ENCODE results near the gene ARFGAP2. TPM values are rescaled to one million over a fixed set of nuclear protein-coding genes. Genes with fewer than 3 reads are reported as not detected.

ARFGAP2 gene
- total and polyA plus RNA-seq, 2 donors, result 60.6 to 64.8 TPM

- WGBS, result 99% methylated on average over 4 of the region's 4 CpGs
Observed at GRCh38 chr11:47148270-47148669, 28.4 kb downstream of the ARFGAP2 start.

DNA sequence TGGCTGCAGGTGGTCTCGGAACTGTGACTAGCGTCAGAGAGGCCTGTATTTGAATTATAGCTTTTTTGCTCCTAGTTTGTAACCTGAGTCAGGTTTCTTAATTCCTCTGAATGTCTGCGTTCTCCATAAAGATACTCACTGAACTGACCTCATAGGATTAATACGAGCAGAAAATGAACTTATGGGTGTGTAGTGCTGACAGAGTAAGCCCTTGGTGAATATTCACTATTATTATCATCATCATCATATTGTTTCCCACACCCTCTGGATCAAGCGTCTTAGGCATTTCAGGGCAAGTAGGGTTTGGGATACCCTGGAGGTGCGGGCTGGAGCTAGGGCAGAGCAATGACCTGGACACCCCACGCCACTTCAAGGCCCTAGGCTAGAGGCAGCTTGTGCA lies 29.0 kb downstream of the ARFGAP2 start:
- Histone ChIP-seq H3K9me3 (ENCODE audit: control insufficient read depth in 2 of 2, insufficient read depth in 1 of 2, low read length in 1 of 2) (no peaks in the 10 kb centered on the region), H3K4me3 (ENCODE audit: low read length in 2 of 2) (no peak overlapping the region), H3K36me3 (ENCODE audit: control insufficient read depth in 2 of 2, insufficient read depth in 2 of 2, low read length in 1 of 2) (peaks cover 0 to 9% of the 10 kb centered on the region in 2 donors), H3K4me1 (ENCODE audit: control insufficient read depth in 2 of 2, insufficient read depth in 2 of 2, low read length in 2 of 2) (peaks cover 0 to 13% of the 10 kb centered on the region in 2 donors), H3K27ac (ENCODE audit: low read depth in 1 of 2, low read length in 1 of 2) (no peak overlapping the region), H3K27me3 (ENCODE audit: control insufficient read depth in 2 of 2, insufficient read depth in 1 of 2, low read length in 1 of 2) (no peaks in the 10 kb centered on the region)
- DNase-seq (ENCODE audit: low read depth in 6 of 9, low spot score in 9 of 9), result no peak
- 97% methylated on average over 7 of the region's 7 CpGs for WGBS

More at GRCh38 chr11:47148270-47148669, 28.4 kb downstream of the ARFGAP2 start:
- Histone ChIP-seq H3K27me3 (ENCODE audit: control insufficient read depth in 2 of 2, insufficient read depth in 1 of 2, low read length in 1 of 2) (no peaks in the 10 kb centered on the region), H3K9me3 (ENCODE audit: control insufficient read depth in 2 of 2, insufficient read depth in 1 of 2, low read length in 1 of 2) (no peaks in the 10 kb centered on the region), H3K36me3 (ENCODE audit: control insufficient read depth in 2 of 2, insufficient read depth in 2 of 2, low read length in 1 of 2) (peaks cover 0 to 9% of the 10 kb centered on the region in 2 donors), H3K4me1 (ENCODE audit: control insufficient read depth in 2 of 2, insufficient read depth in 2 of 2, low read length in 2 of 2) (peaks cover 0 to 19% of the 10 kb centered on the region in 2 donors), H3K4me3 (ENCODE audit: low read length in 2 of 2) (no peak overlapping the region), H3K27ac (ENCODE audit: low read depth in 1 of 2, low read length in 1 of 2) (no peak overlapping the region)
- no peak for DNase-seq (ENCODE audit: low read depth in 6 of 9, low spot score in 9 of 9)

DNA sequence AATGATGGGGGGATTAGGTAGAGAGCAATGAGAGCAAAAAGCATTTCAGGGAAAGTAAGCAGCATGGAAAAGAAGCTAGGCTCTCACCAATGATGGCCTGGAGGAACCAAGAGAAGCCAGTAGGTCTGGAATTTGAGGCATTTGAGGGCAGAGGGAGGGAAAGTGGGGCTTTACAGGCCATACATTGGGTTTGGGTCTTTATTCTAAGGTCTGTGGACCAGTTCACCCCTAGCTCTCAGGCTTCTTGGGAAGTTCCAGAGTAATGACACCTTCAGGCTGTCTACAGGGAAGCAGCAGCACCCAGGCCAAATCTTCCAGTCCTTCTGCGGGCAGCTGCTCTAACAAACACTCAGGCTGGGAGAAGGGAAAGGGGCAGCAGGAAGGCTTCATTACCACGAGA lies 29.4 kb downstream of the ARFGAP2 start:
- Histone ChIP-seq H3K4me3 (ENCODE audit: low read length in 2 of 2) (no peak overlapping the region), H3K27me3 (ENCODE audit: control insufficient read depth in 2 of 2, insufficient read depth in 1 of 2, low read length in 1 of 2) (no peaks in the 10 kb centered on the region), H3K9me3 (ENCODE audit: control insufficient read depth in 2 of 2, insufficient read depth in 1 of 2, low read length in 1 of 2) (no peaks in the 10 kb centered on the region), H3K27ac (ENCODE audit: low read depth in 1 of 2, low read length in 1 of 2) (no peak overlapping the region), H3K36me3 (ENCODE audit: control insufficient read depth in 2 of 2, insufficient read depth in 2 of 2, low read length in 1 of 2) (peaks cover 0 to 9% of the 10 kb centered on the region in 2 donors), H3K4me1 (ENCODE audit: control insufficient read depth in 2 of 2, insufficient read depth in 2 of 2, low read length in 2 of 2) (peaks cover 0 to 9% of the 10 kb centered on the region in 2 donors)
- 94% methylated on average over 2 of the region's 2 CpGs for WGBS
- DNase-seq (ENCODE audit: low read depth in 6 of 9, low spot score in 9 of 9), result no peak

GRCh38 chr11:47144541-47144940 lies 32.1 kb downstream of the ARFGAP2 start:
- H3K27ac ChIP-seq (ENCODE audit: low read depth in 1 of 2, low read length in 1 of 2), result no peak overlapping the region
- H3K9me3 ChIP-seq (ENCODE audit: control insufficient read depth in 2 of 2, insufficient read depth in 1 of 2, low read length in 1 of 2), result no peaks in the 10 kb centered on the region
- WGBS, result 98% methylated on average over 3 of the region's 3 CpGs
- DNase-seq (ENCODE audit: low read depth in 6 of 9, low spot score in 9 of 9), result no peak
- H3K4me1 ChIP-seq (ENCODE audit: control insufficient read depth in 2 of 2, insufficient read depth in 2 of 2, low read length in 2 of 2), result peaks cover 0 to 12% of the 10 kb centered on the region in 2 donors
- H3K4me3 ChIP-seq (ENCODE audit: low read length in 2 of 2), result no peak overlapping the region
- peaks cover 0 to 14% of the 10 kb centered on the region in 2 donors for H3K36me3 ChIP-seq (ENCODE audit: control insufficient read depth in 2 of 2, insufficient read depth in 2 of 2, low read length in 1 of 2)
- H3K27me3 ChIP-seq (ENCODE audit: control insufficient read depth in 2 of 2, insufficient read depth in 1 of 2, low read length in 1 of 2), result no peaks in the 10 kb centered on the region

DNA sequence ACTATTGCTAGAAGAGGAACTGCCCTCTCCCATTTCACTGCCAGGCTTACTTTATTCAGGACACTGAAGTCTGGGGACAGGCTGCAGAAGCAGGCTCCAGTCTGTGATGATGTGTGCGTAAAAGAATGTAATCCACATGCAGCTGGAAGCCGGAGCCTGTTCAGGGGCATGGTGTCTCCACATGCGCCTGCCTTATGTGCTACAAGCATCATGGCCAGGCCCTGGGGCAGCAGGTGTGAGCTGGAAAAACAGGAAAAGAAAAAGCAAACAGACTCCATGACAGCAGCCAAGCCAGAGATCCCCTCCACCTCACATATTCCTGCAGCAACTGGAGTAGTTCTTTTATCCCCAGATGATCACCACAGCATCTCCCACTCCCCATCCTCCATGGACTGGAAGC lies 33.4 kb downstream of the ARFGAP2 start:
- H3K36me3 ChIP-seq (ENCODE audit: control insufficient read depth in 2 of 2, insufficient read depth in 2 of 2, low read length in 1 of 2), result peaks cover 0 to 16% of the 10 kb centered on the region in 2 donors
- WGBS, result 95% methylated on average over 3 of the region's 3 CpGs
- DNase-seq (ENCODE audit: low read depth in 6 of 9, low spot score in 9 of 9), result no peak

DNA sequence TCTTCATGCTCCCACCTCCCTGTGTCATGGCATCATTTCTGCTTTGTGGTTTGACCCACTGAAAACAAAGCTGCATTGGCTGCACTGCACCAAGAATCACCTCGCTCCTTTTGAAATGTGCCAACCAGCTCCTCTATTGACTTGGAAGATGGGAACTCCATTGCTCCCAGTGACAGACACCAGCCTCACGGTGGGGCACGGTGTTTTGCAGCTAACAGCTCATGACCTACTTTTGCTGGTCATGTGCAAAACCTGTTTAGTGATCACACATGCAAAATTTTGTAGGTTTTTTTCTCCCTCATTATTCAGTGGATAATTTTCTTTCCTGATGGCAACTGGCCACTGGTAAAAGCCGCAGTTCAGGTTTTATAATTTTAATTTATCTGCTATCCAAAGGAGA lies 36.8 kb downstream of the ARFGAP2 start:
- peak overlapping the region in 1 of 2 donors; percentile 14 for H3K27ac ChIP-seq (ENCODE audit: low read depth in 1 of 2, low read length in 1 of 2)
- no peaks in the 10 kb centered on the region for H3K27me3 ChIP-seq (ENCODE audit: control insufficient read depth in 2 of 2, insufficient read depth in 1 of 2, low read length in 1 of 2)
- DNase-seq (ENCODE audit: low read depth in 6 of 9, low spot score in 9 of 9), result peak in 1 of 9 donors; percentile 38
- H3K4me1 ChIP-seq (ENCODE audit: control insufficient read depth in 2 of 2, insufficient read depth in 2 of 2, low read length in 2 of 2), result peaks cover 0 to 21% of the 10 kb centered on the region in 2 donors
- H3K9me3 ChIP-seq (ENCODE audit: control insufficient read depth in 2 of 2, insufficient read depth in 1 of 2, low read length in 1 of 2), result no peaks in the 10 kb centered on the region
- WGBS, result 88% methylated on average over 4 of the region's 4 CpGs
- H3K36me3 ChIP-seq (ENCODE audit: control insufficient read depth in 2 of 2, insufficient read depth in 2 of 2, low read length in 1 of 2), result peaks cover 0 to 19% of the 10 kb centered on the region in 2 donors
- H3K4me3 ChIP-seq (ENCODE audit: low read length in 2 of 2), result no peak overlapping the region

More for the DNA sequence above, 33.4 kb downstream of the ARFGAP2 start:
- Histone ChIP-seq H3K4me3 (ENCODE audit: low read length in 2 of 2) (no peak overlapping the region), H3K4me1 (ENCODE audit: control insufficient read depth in 2 of 2, insufficient read depth in 2 of 2, low read length in 2 of 2) (peaks cover 0 to 13% of the 10 kb centered on the region in 2 donors), H3K27me3 (ENCODE audit: control insufficient read depth in 2 of 2, insufficient read depth in 1 of 2, low read length in 1 of 2) (no peaks in the 10 kb centered on the region), H3K9me3 (ENCODE audit: control insufficient read depth in 2 of 2, insufficient read depth in 1 of 2, low read length in 1 of 2) (no peaks in the 10 kb centered on the region), H3K27ac (ENCODE audit: low read depth in 1 of 2, low read length in 1 of 2) (no peak overlapping the region)

DNA sequence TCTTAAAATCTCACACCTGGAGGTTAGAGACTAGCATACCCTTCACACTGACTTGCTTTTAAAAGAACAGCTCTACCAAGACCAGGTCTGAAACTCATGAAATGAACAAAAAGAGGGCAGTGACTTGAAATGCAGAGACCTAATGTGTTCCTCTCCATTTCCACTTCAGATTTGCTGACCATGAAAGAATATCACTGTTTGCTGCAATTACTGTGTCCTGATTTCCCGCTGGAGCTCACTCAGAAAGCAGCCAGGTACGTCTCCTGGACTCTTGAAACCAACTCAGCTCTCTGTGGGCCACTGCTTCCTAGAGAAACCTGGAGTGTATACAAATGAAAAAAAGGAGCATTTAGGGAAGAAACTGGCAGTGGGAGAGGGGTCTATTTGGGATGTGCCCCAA lies 39.2 kb downstream of the ARFGAP2 start:
- no peak overlapping the region for H3K4me3 ChIP-seq (ENCODE audit: low read length in 2 of 2)
- no peaks in the 10 kb centered on the region for H3K27me3 ChIP-seq (ENCODE audit: control insufficient read depth in 2 of 2, insufficient read depth in 1 of 2, low read length in 1 of 2)
- H3K4me1 ChIP-seq (ENCODE audit: control insufficient read depth in 2 of 2, insufficient read depth in 2 of 2, low read length in 2 of 2), result peaks cover 0 to 26% of the 10 kb centered on the region in 2 donors
- 98% methylated on average over 2 of the region's 2 CpGs for WGBS
- DNase-seq (ENCODE audit: low read depth in 6 of 9, low spot score in 9 of 9), result no peak
- H3K9me3 ChIP-seq (ENCODE audit: control insufficient read depth in 2 of 2, insufficient read depth in 1 of 2, low read length in 1 of 2), result no peaks in the 10 kb centered on the region
- no peak overlapping the region for H3K27ac ChIP-seq (ENCODE audit: low read depth in 1 of 2, low read length in 1 of 2)
- H3K36me3 ChIP-seq (ENCODE audit: control insufficient read depth in 2 of 2, insufficient read depth in 2 of 2, low read length in 1 of 2), result peaks cover 0 to 16% of the 10 kb centered on the region in 2 donors

DNA sequence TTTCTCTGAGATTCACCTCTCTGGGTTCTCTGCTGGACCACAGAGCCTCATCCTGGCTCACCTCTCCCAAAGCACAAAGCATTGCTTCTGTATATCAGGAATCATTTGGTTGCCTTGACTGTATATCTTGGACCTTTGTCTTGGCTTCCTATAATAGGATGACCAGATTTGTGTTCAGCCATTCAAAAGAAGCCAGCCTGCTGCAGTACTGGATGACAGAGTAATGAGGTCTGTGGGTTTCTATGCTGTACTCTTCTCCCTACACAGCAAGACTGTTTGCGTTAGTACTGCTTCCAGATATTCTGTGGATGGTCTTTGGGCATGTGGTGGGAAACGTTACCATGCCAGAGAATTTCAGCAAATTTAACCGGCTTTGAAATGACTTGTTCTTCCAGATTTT lies 39.8 kb downstream of the ARFGAP2 start:
- Histone ChIP-seq H3K9me3 (ENCODE audit: control insufficient read depth in 2 of 2, insufficient read depth in 1 of 2, low read length in 1 of 2) (no peaks in the 10 kb centered on the region), H3K27ac (ENCODE audit: low read depth in 1 of 2, low read length in 1 of 2) (no peak overlapping the region), H3K27me3 (ENCODE audit: control insufficient read depth in 2 of 2, insufficient read depth in 1 of 2, low read length in 1 of 2) (no peaks in the 10 kb centered on the region), H3K4me3 (ENCODE audit: low read length in 2 of 2) (no peak overlapping the region), H3K36me3 (ENCODE audit: control insufficient read depth in 2 of 2, insufficient read depth in 2 of 2, low read length in 1 of 2) (peaks cover 0 to 16% of the 10 kb centered on the region in 2 donors), H3K4me1 (ENCODE audit: control insufficient read depth in 2 of 2, insufficient read depth in 2 of 2, low read length in 2 of 2) (peaks cover 0 to 26% of the 10 kb centered on the region in 2 donors)
- no peak for DNase-seq (ENCODE audit: low read depth in 6 of 9, low spot score in 9 of 9)
- 98% methylated on average over 3 of the region's 3 CpGs for WGBS

GRCh38 chr11:47136327-47136726 lies 40.4 kb downstream of the ARFGAP2 start:
- no peak for DNase-seq (ENCODE audit: low read depth in 6 of 9, low spot score in 9 of 9)
- Histone ChIP-seq H3K9me3 (ENCODE audit: control insufficient read depth in 2 of 2, insufficient read depth in 1 of 2, low read length in 1 of 2) (no peaks in the 10 kb centered on the region), H3K27ac (ENCODE audit: low read depth in 1 of 2, low read length in 1 of 2) (no peak overlapping the region), H3K27me3 (ENCODE audit: control insufficient read depth in 2 of 2, insufficient read depth in 1 of 2, low read length in 1 of 2) (no peaks in the 10 kb centered on the region), H3K4me1 (ENCODE audit: control insufficient read depth in 2 of 2, insufficient read depth in 2 of 2, low read length in 2 of 2) (peaks cover 0 to 26% of the 10 kb centered on the region in 2 donors), H3K36me3 (ENCODE audit: control insufficient read depth in 2 of 2, insufficient read depth in 2 of 2, low read length in 1 of 2) (peaks cover 0 to 16% of the 10 kb centered on the region in 2 donors), H3K4me3 (ENCODE audit: low read length in 2 of 2) (no peak overlapping the region)
- 83% methylated on average over 3 of the region's 3 CpGs for WGBS

Measured in thymus (tissue), 11 donors.